Cortex of kidney (tissue), 1 donor: ENCODE results near the gene SRBD1.

Experiments used
- DNase-seq: peaks from one replicate; lab custom pipeline; 2025; lab: John Stamatoyannopoulos, UW

SRBD1 gene

GRCh38 chr2:45611020-45611859 lies at the start of gene SRBD1:
Gene SRBD1, minus strand, starts transcription at chr2:45611267. Its CDS starts 5,826 bp downstream, at chr2:45605441.
- DNase-seq, result peak; percentile 14

GRCh38 chr2:45654250-45654649 lies 43.2 kb upstream of the SRBD1 start:
- DNase-seq, result no peak

GRCh38 chr2:45653122-45653913 lies 42.3 kb upstream of the SRBD1 start:
- DNase-seq, result no peak

- DNase-seq, result no peak
Measured at GRCh38 chr2:45652090-45653031, 41.3 kb upstream of the SRBD1 start.

- DNase-seq, result no peak
Measured at GRCh38 chr2:45651415-45652089, 40.5 kb upstream of the SRBD1 start, which contains the start of gene PRKCE. Gene PRKCE, plus strand, starts transcription at chr2:45651675.

- DNase-seq, result peak; percentile 39
Measured at GRCh38 chr2:45650851-45651414, 39.9 kb upstream of the SRBD1 start.

GRCh38 chr2:45649858-45650811 lies 39.1 kb upstream of the SRBD1 start:
- DNase-seq, result no peak

GRCh38 chr2:45649462-45649857 lies 38.4 kb upstream of the SRBD1 start:
- DNase-seq, result no peak

- no peak for DNase-seq
Measured at GRCh38 chr2:45648636-45649035, 37.6 kb upstream of the SRBD1 start.

- no peak for DNase-seq
Measured at GRCh38 chr2:45647986-45648520, 37.0 kb upstream of the SRBD1 start.

- no peak for DNase-seq
Measured at GRCh38 chr2:45647356-45647755, 36.3 kb upstream of the SRBD1 start.

GRCh38 chr2:45646289-45646688 lies 35.2 kb upstream of the SRBD1 start:
- DNase-seq, result no peak

- DNase-seq, result peak; percentile 24
Measured at GRCh38 chr2:45643543-45644542, 32.8 kb upstream of the SRBD1 start.

GRCh38 chr2:45643095-45643494 lies 32.0 kb upstream of the SRBD1 start:
- no peak for DNase-seq

GRCh38 chr2:45640576-45640975 lies 29.5 kb upstream of the SRBD1 start:
- DNase-seq, result no peak

- DNase-seq, result no peak
Measured at GRCh38 chr2:45637440-45637839, 26.4 kb upstream of the SRBD1 start.

GRCh38 chr2:45636008-45636407 lies 24.9 kb upstream of the SRBD1 start:
- DNase-seq, result no peak

- DNase-seq, result no peak
Measured at GRCh38 chr2:45634223-45634622, 23.2 kb upstream of the SRBD1 start.
